ENCODE measurements around the gene RLIM. TPM values are rescaled to one million over a fixed set of nuclear protein-coding genes. Genes with fewer than 3 reads are reported as not detected.

Gene RLIM
- total RNA-seq, 1 donor, result 76.9 TPM

DNA sequence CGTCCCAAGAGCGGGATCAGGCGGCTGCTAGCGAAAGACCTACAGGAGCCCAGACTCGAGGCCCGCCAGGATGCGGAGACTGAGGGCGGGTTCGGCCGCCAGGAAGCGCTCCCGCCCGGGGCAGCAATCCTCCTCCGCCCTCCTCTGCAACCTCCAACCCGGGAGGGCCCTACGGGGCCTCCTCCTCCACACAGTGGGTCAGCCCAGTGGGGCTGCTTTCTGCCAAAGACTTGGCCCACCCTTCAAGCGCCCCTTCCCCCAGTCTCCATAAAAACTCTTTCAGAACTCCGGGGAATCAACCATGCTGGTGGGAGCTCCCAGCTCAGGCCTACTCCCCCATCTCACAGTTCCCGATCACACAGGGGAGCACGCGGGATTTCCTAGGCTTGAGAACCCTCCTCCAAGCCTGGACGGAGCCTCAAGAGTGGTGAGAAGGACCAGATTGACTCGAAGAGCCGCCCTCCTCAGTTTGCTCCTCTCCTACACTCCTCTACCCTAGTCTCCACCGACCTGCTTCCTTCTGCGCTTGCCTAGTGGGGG is 77.5 kb downstream of the RLIM start:
- DNase-seq (ENCODE audit: low read depth), result peak; percentile 23
- TF ChIP-seq, protein P1, sequence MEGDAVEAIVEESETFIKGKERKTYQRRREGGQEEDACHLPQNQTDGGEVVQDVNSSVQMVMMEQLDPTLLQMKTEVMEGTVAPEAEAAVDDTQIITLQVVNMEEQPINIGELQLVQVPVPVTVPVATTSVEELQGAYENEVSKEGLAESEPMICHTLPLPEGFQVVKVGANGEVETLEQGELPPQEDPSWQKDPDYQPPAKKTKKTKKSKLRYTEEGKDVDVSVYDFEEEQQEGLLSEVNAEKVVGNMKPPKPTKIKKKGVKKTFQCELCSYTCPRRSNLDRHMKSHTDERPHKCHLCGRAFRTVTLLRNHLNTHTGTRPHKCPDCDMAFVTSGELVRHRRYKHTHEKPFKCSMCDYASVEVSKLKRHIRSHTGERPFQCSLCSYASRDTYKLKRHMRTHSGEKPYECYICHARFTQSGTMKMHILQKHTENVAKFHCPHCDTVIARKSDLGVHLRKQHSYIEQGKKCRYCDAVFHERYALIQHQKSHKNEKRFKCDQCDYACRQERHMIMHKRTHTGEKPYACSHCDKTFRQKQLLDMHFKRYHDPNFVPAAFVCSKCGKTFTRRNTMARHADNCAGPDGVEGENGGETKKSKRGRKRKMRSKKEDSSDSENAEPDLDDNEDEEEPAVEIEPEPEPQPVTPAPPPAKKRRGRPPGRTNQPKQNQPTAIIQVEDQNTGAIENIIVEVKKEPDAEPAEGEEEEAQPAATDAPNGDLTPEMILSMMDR (IDR thresholded peaks at IDR 0.05; ENCODE audit: insufficient read depth, low read depth, low read length), result no peak
- peak overlapping the region; percentile 54 for H3K4me3 ChIP-seq (ENCODE audit: low read depth, low read length)

DNA sequence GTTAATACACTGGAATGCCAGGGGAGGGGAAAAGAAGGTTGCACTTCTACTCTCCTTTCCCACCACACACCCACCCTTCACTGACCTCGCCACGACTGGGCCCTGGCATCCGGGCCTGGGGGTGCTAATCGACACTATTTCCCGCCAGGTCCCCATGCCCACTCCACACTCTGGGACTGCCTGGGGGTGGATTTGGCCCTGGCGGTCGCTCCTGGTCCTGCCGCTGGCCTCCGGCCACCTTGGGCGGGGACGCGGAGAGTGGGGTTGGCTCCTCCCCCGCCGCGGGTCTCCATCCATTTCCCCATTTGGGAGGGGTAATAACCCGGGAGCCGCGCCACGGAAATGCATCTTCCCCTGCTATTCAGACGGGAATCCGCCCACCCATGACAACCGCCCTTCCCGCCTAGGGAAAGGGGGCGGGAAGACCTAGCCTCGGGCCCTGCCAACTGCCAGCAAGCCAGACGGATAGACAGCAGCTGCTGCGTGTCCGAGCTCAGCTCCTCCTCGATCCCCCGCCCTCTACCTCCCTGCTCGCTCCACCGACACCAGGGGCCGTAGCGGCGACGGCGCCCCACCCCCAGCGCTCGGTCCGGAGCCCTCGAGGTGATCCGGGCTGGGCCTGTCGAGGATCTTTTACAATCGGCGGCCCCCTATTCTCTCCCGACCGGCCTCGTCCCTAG is 78.1 kb downstream of the RLIM start:
- peak; percentile 74 for DNase-seq (ENCODE audit: low read depth)
- TF ChIP-seq, protein P1 (IDR thresholded peaks at IDR 0.05; ENCODE audit: insufficient read depth, low read depth, low read length), result peak; percentile 38
- peak overlapping the region; percentile 54 for H3K4me3 ChIP-seq (ENCODE audit: low read depth, low read length)

DNA sequence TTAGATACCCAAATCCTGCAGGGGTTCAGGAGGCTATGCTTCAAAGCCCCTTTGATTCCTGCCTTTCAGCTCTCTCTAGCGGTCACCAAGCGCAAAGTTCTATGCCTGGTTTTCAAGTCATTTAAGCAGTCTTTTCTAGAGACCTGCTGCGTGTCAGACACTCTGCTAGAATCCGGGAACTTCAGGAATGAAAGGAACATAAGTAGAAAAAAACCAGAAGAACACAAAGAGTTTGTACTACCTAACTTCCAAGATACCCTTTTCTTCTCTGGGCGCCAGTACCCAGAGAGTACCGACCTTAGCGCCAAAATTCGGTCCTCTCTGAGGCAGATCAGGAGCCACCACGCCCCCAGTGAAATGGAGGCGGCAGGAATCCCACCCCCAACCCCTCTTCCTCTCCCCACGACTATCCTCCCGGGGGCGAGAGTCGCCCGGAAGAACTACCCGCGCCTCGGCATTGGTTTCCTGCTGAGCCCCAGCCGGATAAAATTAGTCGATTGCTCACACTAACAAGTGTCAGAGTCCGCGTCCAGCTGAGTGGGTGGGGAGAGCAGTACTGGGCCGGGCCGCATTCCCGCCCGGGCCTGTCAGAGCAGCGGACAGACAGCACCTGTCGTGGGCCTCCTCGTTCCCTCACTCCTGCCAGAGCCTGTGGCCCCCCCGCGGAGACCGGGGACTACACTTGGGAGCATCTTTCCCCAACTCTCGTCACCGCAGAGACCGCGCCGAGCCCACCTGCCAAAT is 78.8 kb downstream of the RLIM start:
- H3K4me3 ChIP-seq (ENCODE audit: low read depth, low read length), result peak overlapping the region; percentile 54
- DNase-seq (ENCODE audit: low read depth), result peak; percentile 61
- TF ChIP-seq, protein P1 (IDR thresholded peaks at IDR 0.05; ENCODE audit: insufficient read depth, low read depth, low read length), result peak; percentile 43

Other genes with a start within 250 kb of the RLIM start
- 10.6 and 10.8 TPM in 2 replicates for gene SLC16A2, start 193.1 kb downstream of the RLIM start, total RNA-seq